Astrocyte (in vitro differentiated cells and primary cell): ENCODE results near the gene USP48. TPM values are rescaled to one million over a fixed set of nuclear protein-coding genes. Genes with fewer than 3 reads are reported as not detected.

Experiments
- DNase-seq: peaks from one replicate; pipeline ENCODE4 v3.0.0-alpha.2; 2010; ENCODE audit warnings: low read depth
- FAIRE-seq: peaks from 2 replicates; lab custom pipeline; 2011; peaks lifted over from hg19 to GRCh38; lab: Jason Lieb, UNC
- H2AFZ ChIP-seq: 2 replicates; pipeline ENCODE4 v1.6.0; 2012; ENCODE audit warnings: low read depth, low read length, inconsistent platforms
- H3K27ac ChIP-seq: 2 replicates; pipeline ENCODE4 v1.5.1; 2011; ENCODE audit warnings: low read depth, low read length, inconsistent platforms
- H3K27me3 ChIP-seq: 2 replicates; pipeline ENCODE4 v1.6.0; 2011; ENCODE audit warnings: low read length, inconsistent platforms; ENCODE audit not compliant: insufficient read depth
- H3K36me3 ChIP-seq: 2 replicates; pipeline ENCODE4 v1.5.1; 2011; ENCODE audit warnings: low read length, inconsistent platforms; ENCODE audit not compliant: insufficient read depth
- H3K4me1 ChIP-seq: 2 replicates; pipeline ENCODE4 v1.5.1; 2011; ENCODE audit warnings: low read length, inconsistent platforms; ENCODE audit not compliant: insufficient read depth
- H3K4me2 ChIP-seq: 2 replicates; pipeline ENCODE4 v1.6.0; 2012; ENCODE audit warnings: low read length, inconsistent platforms
- H3K4me3 ChIP-seq: 2 replicates; pipeline ENCODE4 v1.5.1; 2011; ENCODE audit warnings: low read depth, mild to moderate bottlenecking, low read length, inconsistent platforms; ENCODE audit not compliant: insufficient read depth
- H3K79me2 ChIP-seq: 2 replicates; pipeline ENCODE4 v1.6.0; 2012; ENCODE audit warnings: mild to moderate bottlenecking, low read length, inconsistent platforms; ENCODE audit not compliant: insufficient read depth
- H3K9ac ChIP-seq: 2 replicates; pipeline ENCODE4 v1.6.0; 2012; ENCODE audit warnings: mild to moderate bottlenecking, low read length, inconsistent platforms
- H3K9me3 ChIP-seq: 2 replicates; pipeline ENCODE4 v1.5.1; 2012; ENCODE audit warnings: low read depth, mild to moderate bottlenecking, low read length, inconsistent platforms; ENCODE audit not compliant: insufficient read depth
- H4K20me1 ChIP-seq: 2 replicates; pipeline ENCODE4 v1.6.0; 2012; ENCODE audit warnings: low read length, inconsistent platforms; ENCODE audit not compliant: insufficient read depth
- H3K27ac Mint-ChIP-seq: one replicate; pipeline ENCODE4 v1.8.0; 2021; ENCODE audit warnings: mild to moderate bottlenecking, mixed read lengths; ENCODE audit not compliant: unreplicated experiment
- H3K27me3 Mint-ChIP-seq: one replicate; pipeline ENCODE4 v1.8.0; 2021; ENCODE audit warnings: low read depth, mixed read lengths; ENCODE audit not compliant: unreplicated experiment
- H3K36me3 Mint-ChIP-seq: one replicate; pipeline ENCODE4 v1.8.0; 2021; ENCODE audit warnings: low read depth, mixed read lengths; ENCODE audit not compliant: unreplicated experiment
- H3K4me1 Mint-ChIP-seq: one replicate; pipeline ENCODE4 v1.8.0; 2021; ENCODE audit warnings: low read depth, mixed read lengths; ENCODE audit not compliant: unreplicated experiment
- H3K4me3 Mint-ChIP-seq: one replicate; pipeline ENCODE4 v1.8.0; 2021; ENCODE audit warnings: mild to moderate bottlenecking, moderate library complexity, mixed read lengths; ENCODE audit not compliant: unreplicated experiment
- H3K9me3 Mint-ChIP-seq: one replicate; pipeline ENCODE4 v1.8.0; 2021; ENCODE audit warnings: mild to moderate bottlenecking, mixed read lengths; ENCODE audit not compliant: unreplicated experiment
- EZH2 ChIP-seq: IDR thresholded peaks from 2 replicates; pipeline ENCODE4 v1.6.1; 2012; ENCODE audit warnings: mild to moderate bottlenecking, low read length, inconsistent platforms; ENCODE audit not compliant: insufficient read depth
- total RNA-seq: library from RNA; stranded (reverse); gene quantifications from 2 replicates; pipeline ENCODE4 v1.2.1, GENCODE V29; 2021
- TF ChIP-seq, protein P1 (sequence below): IDR thresholded peaks from 2 replicates; pipeline ENCODE4 v1.5.1; 2011; ENCODE audit warnings: low read depth, mild to moderate bottlenecking, inconsistent platforms, low read length, moderate library complexity; ENCODE audit not compliant: insufficient read depth

Gene USP48
- total RNA-seq, 1 donor from 2014 or later, result 85.7 TPM

DNA sequence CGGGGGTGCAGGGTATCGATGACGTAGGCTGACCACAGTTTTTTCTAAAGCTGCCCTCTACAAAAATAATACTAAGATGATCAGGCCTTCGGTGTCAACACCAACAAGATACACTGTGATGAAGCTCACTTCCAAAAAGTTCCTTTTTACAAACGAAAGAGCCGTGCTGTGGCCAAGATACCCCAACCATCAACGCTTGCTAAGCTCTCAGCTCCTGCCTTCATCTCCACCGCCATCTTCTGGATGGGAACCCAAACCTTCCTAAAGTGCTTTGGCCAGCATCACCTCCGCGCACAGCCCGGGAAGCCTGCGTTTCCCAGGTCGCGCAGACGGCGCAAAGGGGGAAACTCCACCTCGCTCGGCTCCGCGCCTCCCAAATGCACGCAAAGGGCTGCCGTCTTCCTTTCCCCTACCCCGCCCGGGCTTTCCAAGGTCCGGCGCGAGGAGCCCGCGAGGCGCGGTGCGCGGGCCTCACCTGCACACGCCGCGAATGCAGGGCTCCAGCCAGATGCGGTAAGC is 541 bp downstream of the USP48 start:
- H4K20me1 ChIP-seq, result peaks cover 32% of the 10 kb centered on the region
- TF ChIP-seq, protein P1, sequence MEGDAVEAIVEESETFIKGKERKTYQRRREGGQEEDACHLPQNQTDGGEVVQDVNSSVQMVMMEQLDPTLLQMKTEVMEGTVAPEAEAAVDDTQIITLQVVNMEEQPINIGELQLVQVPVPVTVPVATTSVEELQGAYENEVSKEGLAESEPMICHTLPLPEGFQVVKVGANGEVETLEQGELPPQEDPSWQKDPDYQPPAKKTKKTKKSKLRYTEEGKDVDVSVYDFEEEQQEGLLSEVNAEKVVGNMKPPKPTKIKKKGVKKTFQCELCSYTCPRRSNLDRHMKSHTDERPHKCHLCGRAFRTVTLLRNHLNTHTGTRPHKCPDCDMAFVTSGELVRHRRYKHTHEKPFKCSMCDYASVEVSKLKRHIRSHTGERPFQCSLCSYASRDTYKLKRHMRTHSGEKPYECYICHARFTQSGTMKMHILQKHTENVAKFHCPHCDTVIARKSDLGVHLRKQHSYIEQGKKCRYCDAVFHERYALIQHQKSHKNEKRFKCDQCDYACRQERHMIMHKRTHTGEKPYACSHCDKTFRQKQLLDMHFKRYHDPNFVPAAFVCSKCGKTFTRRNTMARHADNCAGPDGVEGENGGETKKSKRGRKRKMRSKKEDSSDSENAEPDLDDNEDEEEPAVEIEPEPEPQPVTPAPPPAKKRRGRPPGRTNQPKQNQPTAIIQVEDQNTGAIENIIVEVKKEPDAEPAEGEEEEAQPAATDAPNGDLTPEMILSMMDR, result no peak
- no peak for TF ChIP-seq EZH2
- Mint-ChIP-seq H3K36me3 (no peaks in the 10 kb centered on the region), H3K27me3 (no peaks in the 10 kb centered on the region), H3K4me1 (peaks cover 10% of the 10 kb centered on the region), H3K4me3 (peak overlapping the region; percentile 97), H3K27ac (peak overlapping the region; percentile 96), H3K9me3 (peaks cover 2% of the 10 kb centered on the region)
- H3K79me2 ChIP-seq, result peaks cover 56% of the 10 kb centered on the region
- H3K27me3 ChIP-seq, result no peaks in the 10 kb centered on the region
- peak overlapping the region; percentile 76 for H2AFZ ChIP-seq
- no peaks in the 10 kb centered on the region for H3K4me1 ChIP-seq
- peak overlapping the region; percentile 92 for H3K4me2 ChIP-seq
- DNase-seq (peak; percentile 45), FAIRE-seq (no peak)
- peak overlapping the region; percentile 84 for H3K4me3 ChIP-seq
- peak overlapping the region; percentile 100 for H3K27ac ChIP-seq
- peaks cover under 1% of the 10 kb centered on the region for H3K9me3 ChIP-seq
- H3K36me3 ChIP-seq, result no peaks in the 10 kb centered on the region
- H3K9ac ChIP-seq, result peak overlapping the region; percentile 98

DNA sequence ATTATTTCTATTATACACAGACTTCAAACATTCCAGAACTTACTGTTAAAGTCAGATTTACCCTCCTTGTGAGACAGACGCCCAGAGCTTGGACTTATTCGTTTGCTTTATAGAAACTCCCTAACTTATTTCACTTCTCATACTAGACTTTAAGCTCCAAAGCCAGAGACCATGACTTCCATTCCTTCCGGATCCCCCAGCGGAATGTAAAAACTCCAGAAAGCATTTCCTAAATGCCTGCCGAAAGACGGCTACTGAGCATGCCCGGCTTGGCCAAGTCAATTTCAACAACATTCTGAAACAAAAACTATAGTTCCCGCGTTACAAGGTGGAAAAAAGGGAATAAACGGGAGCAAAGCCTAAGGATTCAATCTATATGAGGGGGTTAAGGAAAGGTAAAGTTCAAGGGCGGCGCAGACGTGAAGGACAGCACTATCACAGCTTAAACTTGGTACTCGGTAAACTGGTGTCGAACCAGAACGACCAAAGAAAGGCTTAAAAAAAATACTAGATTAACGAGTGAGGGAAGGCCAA is 1.1 kb downstream of the USP48 start:
- peak overlapping the region; percentile 97 for H3K4me3 Mint-ChIP-seq
- peak overlapping the region; percentile 98 for H3K9ac ChIP-seq
- peak overlapping the region; percentile 96 for H3K27ac Mint-ChIP-seq
- no peaks in the 10 kb centered on the region for H3K27me3 Mint-ChIP-seq
- H3K27me3 ChIP-seq, result no peaks in the 10 kb centered on the region
- H3K36me3 ChIP-seq, result no peaks in the 10 kb centered on the region
- peaks cover 38% of the 10 kb centered on the region for H4K20me1 ChIP-seq
- peaks cover 61% of the 10 kb centered on the region for H3K79me2 ChIP-seq
- H3K36me3 Mint-ChIP-seq, result no peaks in the 10 kb centered on the region
- no peak for FAIRE-seq
- H3K4me2 ChIP-seq, result peak overlapping the region; percentile 92
- H2AFZ ChIP-seq, result peak overlapping the region; percentile 76
- peak overlapping the region; percentile 84 for H3K4me3 ChIP-seq
- H3K27ac ChIP-seq, result peak overlapping the region; percentile 100
- no peaks in the 10 kb centered on the region for H3K4me1 ChIP-seq
- H3K9me3 ChIP-seq, result peaks cover 2% of the 10 kb centered on the region
- H3K4me1 Mint-ChIP-seq, result peaks cover 10% of the 10 kb centered on the region
- DNase-seq, result peak; percentile 39
- TF ChIP-seq, protein P1, result no peak
- no peak for TF ChIP-seq EZH2
- peaks cover 2% of the 10 kb centered on the region for H3K9me3 Mint-ChIP-seq
